SK-N-SH treated with all-trans-retinoic acid at 6 μM for 48 hours (cell line): ENCODE results near the gene TEDC2.

Experiments
- ATAC-seq: fragments of 200-7000 bp; cut with Tn5 transposase; 3 replicates; pipeline ENCODE4 v1.9.1; 2020; ENCODE audit warnings: mild to moderate bottlenecking, moderate library complexity
- ARNTL ChIP-seq: fragments of 450-650 bp; formaldehyde crosslinking; IDR thresholded peaks from 2 replicates; pipeline ENCODE4 v1.5.0; 2020; ENCODE audit warnings: low read depth, mild to moderate bottlenecking, moderate library complexity, borderline replicate concordance
- CSDC2 ChIP-seq: fragments of 250-450 bp; sonication (Bioruptor Pico); IDR thresholded peaks from 2 replicates; pipeline ENCODE4 v1.5.0; 2020; ENCODE audit warnings: mild to moderate bottlenecking, moderate library complexity
- ISL1 ChIP-seq: fragments of 250-450 bp; sonication (Bioruptor Pico); IDR thresholded peaks from 2 replicates; pipeline ENCODE4 v2.1.2; 2022; ENCODE audit warnings: mild to moderate bottlenecking, moderate library complexity
- OSR1 ChIP-seq: fragments of 250-450 bp; sonication (Bioruptor Pico); IDR thresholded peaks from 2 replicates; pipeline ENCODE4 v1.8.0; 2022; ENCODE audit warnings: moderate library complexity, mild to moderate bottlenecking, inconsistent platforms
- PPARA ChIP-seq: fragments of 250-450 bp; sonication (Bioruptor Pico); IDR thresholded peaks from 2 replicates; pipeline ENCODE4 v1.5.0; 2020; ENCODE audit warnings: mild to moderate bottlenecking, borderline replicate concordance
- RARB ChIP-seq: fragments of 250-450 bp; sonication (Bioruptor Pico); IDR thresholded peaks from 2 replicates; pipeline ENCODE4 v1.8.0; 2021; ENCODE audit warnings: mild to moderate bottlenecking, moderate library complexity
- SNAI2 ChIP-seq: fragments of 250-450 bp; sonication (Bioruptor Pico); IDR thresholded peaks from 2 replicates; pipeline ENCODE4 v1.5.0; 2020; ENCODE audit warnings: mild to moderate bottlenecking, moderate library complexity
- TCF4 ChIP-seq: fragments of 250-450 bp; sonication (Bioruptor Pico); IDR thresholded peaks from 2 replicates; pipeline ENCODE4 v1.8.0; 2021; ENCODE audit warnings: mild to moderate bottlenecking, moderate library complexity, borderline replicate concordance
- TOX ChIP-seq: fragments of 250-450 bp; sonication (Bioruptor Pico); IDR thresholded peaks from 2 replicates; pipeline ENCODE4 v1.8.0; 2021; ENCODE audit warnings: mild to moderate bottlenecking, moderate library complexity, borderline replicate concordance
- ZFP3 ChIP-seq: fragments of 250-450 bp; sonication (Bioruptor Pico); IDR thresholded peaks from 2 replicates; pipeline ENCODE4 v1.5.0; 2020; ENCODE audit warnings: mild to moderate bottlenecking, moderate library complexity
- ZFP30 ChIP-seq: fragments of 450-650 bp; formaldehyde crosslinking; IDR thresholded peaks from 2 replicates; pipeline ENCODE4 v1.5.0; 2022; ENCODE audit warnings: mild to moderate bottlenecking, moderate library complexity
- ZNF565 ChIP-seq: fragments of 450-650 bp; formaldehyde crosslinking; conservative IDR thresholded peaks from 2 replicates; pipeline ENCODE4 v1.5.0; 2020; ENCODE audit warnings: low read depth, mild to moderate bottlenecking, moderate library complexity
- ZNF70 ChIP-seq: fragments of 450-650 bp; formaldehyde crosslinking; IDR thresholded peaks from 2 replicates; pipeline ENCODE4 v1.5.0; 2020; ENCODE audit warnings: mild to moderate bottlenecking, moderate library complexity
- ZNF8 ChIP-seq: fragments of 450-650 bp; formaldehyde crosslinking; IDR thresholded peaks from 2 replicates; pipeline ENCODE4 v1.5.0; 2020; ENCODE audit warnings: mild to moderate bottlenecking, moderate library complexity
- TF ChIP-seq, protein P1 (sequence below): fragments of 250-450 bp; sonication (Bioruptor Pico); IDR thresholded peaks from 2 replicates; pipeline ENCODE4 v1.8.0; 2020; ENCODE audit warnings: mild to moderate bottlenecking, moderate library complexity, borderline replicate concordance
- TF ChIP-seq, protein P2 (sequence below): fragments of 250-450 bp; sonication (Bioruptor Pico); IDR thresholded peaks from 2 replicates; pipeline ENCODE4 v1.8.0; 2021; ENCODE audit warnings: low read depth, mild to moderate bottlenecking, moderate library complexity, borderline replicate concordance
- TF ChIP-seq, protein P3 (sequence below): fragments of 250-450 bp; sonication (Bioruptor Pico); IDR thresholded peaks from 2 replicates; pipeline ENCODE4 v1.5.1; 2020; ENCODE audit warnings: low read depth, mild to moderate bottlenecking, moderate library complexity
- TF ChIP-seq, protein P4 (sequence below): fragments of 250-450 bp; sonication (Bioruptor Pico); IDR thresholded peaks from 2 replicates; pipeline ENCODE4 v1.5.0; 2020; ENCODE audit warnings: mild to moderate bottlenecking, moderate library complexity
- TF ChIP-seq, protein P5 (sequence below): fragments of 250-450 bp; sonication (Bioruptor Pico); IDR thresholded peaks from 2 replicates; pipeline ENCODE4 v1.5.1; 2021; ENCODE audit warnings: mild to moderate bottlenecking, moderate library complexity

Gene TEDC2

DNA sequence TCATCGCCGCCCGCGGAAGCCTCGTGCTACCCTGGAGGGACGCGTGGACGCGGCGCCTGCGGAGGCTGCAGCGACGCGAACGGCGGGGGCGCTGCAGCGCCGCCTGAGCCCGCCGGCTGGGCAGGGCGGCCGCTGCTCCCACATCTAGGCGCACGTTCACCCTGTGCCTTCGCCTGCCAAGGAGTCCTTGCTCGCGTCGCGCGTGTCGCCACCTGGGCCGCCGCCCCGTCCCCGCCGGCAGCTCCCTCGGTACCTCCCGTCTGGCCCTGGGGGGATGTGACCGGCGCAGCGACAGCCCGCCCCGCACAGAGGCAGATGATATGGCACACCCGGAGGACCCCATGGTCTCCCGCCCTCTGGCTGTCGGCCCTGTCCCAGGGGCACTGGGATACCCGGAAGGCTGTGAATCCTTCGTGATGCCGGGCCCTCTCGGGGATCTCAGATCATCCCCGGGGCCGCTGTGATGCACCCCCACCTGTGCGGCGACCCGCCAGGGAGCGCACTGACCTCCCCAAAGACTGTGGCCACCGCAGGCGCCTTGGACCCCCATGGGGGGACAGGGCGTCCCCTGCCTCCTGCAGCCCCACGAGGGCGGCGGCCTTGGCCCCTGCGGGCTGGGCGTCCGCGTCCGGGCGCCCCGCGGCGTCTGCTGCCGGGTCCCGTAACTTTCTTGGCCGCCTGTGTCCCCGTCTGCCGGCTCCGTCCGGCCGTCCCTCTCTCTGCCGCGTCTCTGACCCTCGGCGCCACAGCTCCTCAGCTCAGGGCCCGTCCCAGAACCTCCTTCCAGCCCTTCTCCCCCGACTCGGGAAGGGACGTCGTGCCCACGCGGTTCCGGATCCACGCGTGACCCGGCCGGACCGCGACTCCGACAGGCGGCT is 14.3 kb downstream of the TEDC2 start:
- peak; percentile 63 for ATAC-seq
- TF ChIP-seq CSDC2 (CRISPR knock-in tag), result no peak
- no peak for TF ChIP-seq ARNTL (CRISPR knock-in tag)
- TF ChIP-seq, protein P1, sequence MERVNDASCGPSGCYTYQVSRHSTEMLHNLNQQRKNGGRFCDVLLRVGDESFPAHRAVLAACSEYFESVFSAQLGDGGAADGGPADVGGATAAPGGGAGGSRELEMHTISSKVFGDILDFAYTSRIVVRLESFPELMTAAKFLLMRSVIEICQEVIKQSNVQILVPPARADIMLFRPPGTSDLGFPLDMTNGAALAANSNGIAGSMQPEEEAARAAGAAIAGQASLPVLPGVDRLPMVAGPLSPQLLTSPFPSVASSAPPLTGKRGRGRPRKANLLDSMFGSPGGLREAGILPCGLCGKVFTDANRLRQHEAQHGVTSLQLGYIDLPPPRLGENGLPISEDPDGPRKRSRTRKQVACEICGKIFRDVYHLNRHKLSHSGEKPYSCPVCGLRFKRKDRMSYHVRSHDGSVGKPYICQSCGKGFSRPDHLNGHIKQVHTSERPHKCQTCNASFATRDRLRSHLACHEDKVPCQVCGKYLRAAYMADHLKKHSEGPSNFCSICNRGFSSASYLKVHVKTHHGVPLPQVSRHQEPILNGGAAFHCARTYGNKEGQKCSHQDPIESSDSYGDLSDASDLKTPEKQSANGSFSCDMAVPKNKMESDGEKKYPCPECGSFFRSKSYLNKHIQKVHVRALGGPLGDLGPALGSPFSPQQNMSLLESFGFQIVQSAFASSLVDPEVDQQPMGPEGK (CRISPR knock-in tag), result no peak
- TF ChIP-seq TOX (CRISPR knock-in tag), result no peak
- no peak for TF ChIP-seq ZFP3 (CRISPR knock-in tag)
- no peak for TF ChIP-seq PPARA (CRISPR knock-in tag)
- TF ChIP-seq RARB (CRISPR knock-in tag), result no peak
- no peak for TF ChIP-seq TCF4 (CRISPR knock-in tag)
- TF ChIP-seq SNAI2 (CRISPR knock-in tag), result no peak
- TF ChIP-seq ZNF565, result no peak
- TF ChIP-seq, protein P2, sequence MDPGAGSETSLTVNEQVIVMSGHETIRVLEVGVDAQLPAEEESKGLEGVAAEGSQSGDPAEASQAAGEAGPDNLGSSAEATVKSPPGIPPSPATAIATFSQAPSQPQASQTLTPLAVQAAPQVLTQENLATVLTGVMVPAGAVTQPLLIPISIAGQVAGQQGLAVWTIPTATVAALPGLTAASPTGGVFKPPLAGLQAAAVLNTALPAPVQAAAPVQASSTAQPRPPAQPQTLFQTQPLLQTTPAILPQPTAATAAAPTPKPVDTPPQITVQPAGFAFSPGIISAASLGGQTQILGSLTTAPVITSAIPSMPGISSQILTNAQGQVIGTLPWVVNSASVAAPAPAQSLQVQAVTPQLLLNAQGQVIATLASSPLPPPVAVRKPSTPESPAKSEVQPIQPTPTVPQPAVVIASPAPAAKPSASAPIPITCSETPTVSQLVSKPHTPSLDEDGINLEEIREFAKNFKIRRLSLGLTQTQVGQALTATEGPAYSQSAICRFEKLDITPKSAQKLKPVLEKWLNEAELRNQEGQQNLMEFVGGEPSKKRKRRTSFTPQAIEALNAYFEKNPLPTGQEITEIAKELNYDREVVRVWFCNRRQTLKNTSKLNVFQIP, result no peak
- TF ChIP-seq ISL1 (CRISPR knock-in tag), result no peak
- no peak for TF ChIP-seq ZNF70 (CRISPR knock-in tag)
- no peak for TF ChIP-seq ZFP30 (CRISPR knock-in tag)
- TF ChIP-seq, protein P3, sequence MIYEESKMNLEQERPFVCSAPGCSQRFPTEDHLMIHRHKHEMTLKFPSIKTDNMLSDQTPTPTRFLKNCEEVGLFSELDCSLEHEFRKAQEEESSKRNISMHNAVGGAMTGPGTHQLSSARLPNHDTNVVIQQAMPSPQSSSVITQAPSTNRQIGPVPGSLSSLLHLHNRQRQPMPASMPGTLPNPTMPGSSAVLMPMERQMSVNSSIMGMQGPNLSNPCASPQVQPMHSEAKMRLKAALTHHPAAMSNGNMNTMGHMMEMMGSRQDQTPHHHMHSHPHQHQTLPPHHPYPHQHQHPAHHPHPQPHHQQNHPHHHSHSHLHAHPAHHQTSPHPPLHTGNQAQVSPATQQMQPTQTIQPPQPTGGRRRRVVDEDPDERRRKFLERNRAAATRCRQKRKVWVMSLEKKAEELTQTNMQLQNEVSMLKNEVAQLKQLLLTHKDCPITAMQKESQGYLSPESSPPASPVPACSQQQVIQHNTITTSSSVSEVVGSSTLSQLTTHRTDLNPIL, result no peak
- no peak for TF ChIP-seq ZNF8
- TF ChIP-seq, protein P4, sequence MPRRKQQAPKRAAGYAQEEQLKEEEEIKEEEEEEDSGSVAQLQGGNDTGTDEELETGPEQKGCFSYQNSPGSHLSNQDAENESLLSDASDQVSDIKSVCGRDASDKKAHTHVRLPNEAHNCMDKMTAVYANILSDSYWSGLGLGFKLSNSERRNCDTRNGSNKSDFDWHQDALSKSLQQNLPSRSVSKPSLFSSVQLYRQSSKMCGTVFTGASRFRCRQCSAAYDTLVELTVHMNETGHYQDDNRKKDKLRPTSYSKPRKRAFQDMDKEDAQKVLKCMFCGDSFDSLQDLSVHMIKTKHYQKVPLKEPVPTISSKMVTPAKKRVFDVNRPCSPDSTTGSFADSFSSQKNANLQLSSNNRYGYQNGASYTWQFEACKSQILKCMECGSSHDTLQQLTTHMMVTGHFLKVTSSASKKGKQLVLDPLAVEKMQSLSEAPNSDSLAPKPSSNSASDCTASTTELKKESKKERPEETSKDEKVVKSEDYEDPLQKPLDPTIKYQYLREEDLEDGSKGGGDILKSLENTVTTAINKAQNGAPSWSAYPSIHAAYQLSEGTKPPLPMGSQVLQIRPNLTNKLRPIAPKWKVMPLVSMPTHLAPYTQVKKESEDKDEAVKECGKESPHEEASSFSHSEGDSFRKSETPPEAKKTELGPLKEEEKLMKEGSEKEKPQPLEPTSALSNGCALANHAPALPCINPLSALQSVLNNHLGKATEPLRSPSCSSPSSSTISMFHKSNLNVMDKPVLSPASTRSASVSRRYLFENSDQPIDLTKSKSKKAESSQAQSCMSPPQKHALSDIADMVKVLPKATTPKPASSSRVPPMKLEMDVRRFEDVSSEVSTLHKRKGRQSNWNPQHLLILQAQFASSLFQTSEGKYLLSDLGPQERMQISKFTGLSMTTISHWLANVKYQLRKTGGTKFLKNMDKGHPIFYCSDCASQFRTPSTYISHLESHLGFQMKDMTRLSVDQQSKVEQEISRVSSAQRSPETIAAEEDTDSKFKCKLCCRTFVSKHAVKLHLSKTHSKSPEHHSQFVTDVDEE (CRISPR knock-in tag), result no peak
- no peak for TF ChIP-seq OSR1
- TF ChIP-seq, protein P5, sequence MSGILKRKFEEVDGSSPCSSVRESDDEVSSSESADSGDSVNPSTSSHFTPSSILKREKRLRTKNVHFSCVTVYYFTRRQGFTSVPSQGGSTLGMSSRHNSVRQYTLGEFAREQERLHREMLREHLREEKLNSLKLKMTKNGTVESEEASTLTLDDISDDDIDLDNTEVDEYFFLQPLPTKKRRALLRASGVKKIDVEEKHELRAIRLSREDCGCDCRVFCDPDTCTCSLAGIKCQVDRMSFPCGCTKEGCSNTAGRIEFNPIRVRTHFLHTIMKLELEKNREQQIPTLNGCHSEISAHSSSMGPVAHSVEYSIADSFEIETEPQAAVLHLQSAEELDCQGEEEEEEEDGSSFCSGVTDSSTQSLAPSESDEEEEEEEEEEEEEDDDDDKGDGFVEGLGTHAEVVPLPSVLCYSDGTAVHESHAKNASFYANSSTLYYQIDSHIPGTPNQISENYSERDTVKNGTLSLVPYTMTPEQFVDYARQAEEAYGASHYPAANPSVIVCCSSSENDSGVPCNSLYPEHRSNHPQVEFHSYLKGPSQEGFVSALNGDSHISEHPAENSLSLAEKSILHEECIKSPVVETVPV (CRISPR knock-in tag), result no peak

DNA sequence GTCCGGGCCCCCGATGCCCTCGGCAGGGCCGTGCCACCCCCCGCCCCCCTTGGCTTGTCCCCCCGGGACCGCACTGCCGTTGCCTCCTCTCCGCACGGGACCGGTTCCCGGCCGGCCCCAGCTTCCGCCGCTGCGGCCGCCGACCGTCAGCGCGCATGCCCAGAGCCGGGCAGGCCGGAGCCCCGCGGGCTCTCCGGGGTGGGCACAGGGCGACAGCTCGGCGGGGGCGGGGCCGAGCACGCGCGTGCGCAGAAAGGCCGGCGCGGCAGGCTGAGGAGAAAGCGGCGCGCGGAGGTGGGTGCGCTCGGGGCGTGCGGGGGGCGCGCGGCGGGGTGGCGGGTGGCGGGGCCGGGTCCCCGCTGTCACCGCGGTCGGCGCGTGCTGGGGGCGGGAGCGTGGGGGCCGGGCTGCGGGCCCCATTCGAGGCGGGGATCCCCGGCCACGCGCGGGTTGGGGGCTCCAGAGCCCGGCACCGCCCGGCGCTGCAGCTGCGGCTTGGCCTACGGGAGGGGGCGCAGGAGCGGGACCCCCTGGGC is 15.0 kb downstream of the TEDC2 start, which contains the start of gene TBC1D24:
TBC1D24 (plus strand) TSS at position 251 of the 536 bp plus-strand sequence. CDS start 21,022 bp downstream, outside the sequence.
- TF ChIP-seq, protein P4 (CRISPR knock-in tag), result no peak
- TF ChIP-seq PPARA (CRISPR knock-in tag), result no peak
- TF ChIP-seq RARB (CRISPR knock-in tag), result no peak
- TF ChIP-seq ZNF8, result no peak
- peak; percentile 84 for ATAC-seq
